Measurements from ENCODE around the gene CDKL2.
"Not testable (repeated sequence)": the region's sequence is repeated elsewhere in the genome, so short reads cannot be mapped to it uniquely, and the experiment has no call there.

Gene CDKL2

GRCh38 chr4:75630174-75630936 is at the start of gene CDKL2:
TSS of gene CDKL2 (minus strand) at chr4:75630528. CDS start at chr4:75625988, 4,540 bp downstream.
- DNase-seq (ENCODE audit: low read depth in 2 of 2): peak; percentile 81 to 85

- DNase-seq (ENCODE audit: low read depth in 2 of 2): no peak
Observed at GRCh38 chr4:75678965-75679364, 48.6 kb upstream of the CDKL2 start.

GRCh38 chr4:75678473-75678872 is 48.1 kb upstream of the CDKL2 start:
- DNase-seq (ENCODE audit: low read depth in 2 of 2): no peak

- DNase-seq (ENCODE audit: low read depth in 2 of 2): no peak
Observed at GRCh38 chr4:75675004-75675531, 44.7 kb upstream of the CDKL2 start.

DNA sequence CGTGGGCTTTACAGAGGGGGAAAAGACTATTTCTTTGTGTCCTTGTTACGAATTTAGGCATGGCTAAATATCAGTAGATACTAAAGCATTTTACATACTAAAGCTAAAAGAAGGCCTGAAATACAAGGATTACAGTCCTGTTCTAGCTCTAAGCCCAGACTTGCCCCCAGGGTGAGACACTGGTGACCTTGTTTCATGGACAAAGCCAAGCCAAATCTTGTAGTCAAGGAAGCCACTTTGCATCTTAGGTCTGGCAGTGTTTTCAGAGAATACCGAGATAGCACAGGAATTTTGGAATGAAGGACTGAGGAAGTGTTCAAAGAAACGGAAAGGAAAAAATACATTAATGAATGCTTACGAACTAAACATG is 43.6 kb upstream of the CDKL2 start:
- no peak for DNase-seq (ENCODE audit: low read depth in 2 of 2)

GRCh38 chr4:75673027-75673958 is 43.0 kb upstream of the CDKL2 start, which contains the start of gene G3BP2:
TSS of gene G3BP2 (minus strand) at chr4:75673411. CDS start at chr4:75662025, 11,386 bp downstream.
- DNase-seq (ENCODE audit: low read depth in 2 of 2): peak; percentile 97 to 98

- peak; percentile 68 to 70 for DNase-seq (ENCODE audit: low read depth in 2 of 2)
Observed at GRCh38 chr4:75672461-75673026, 42.2 kb upstream of the CDKL2 start.

DNA sequence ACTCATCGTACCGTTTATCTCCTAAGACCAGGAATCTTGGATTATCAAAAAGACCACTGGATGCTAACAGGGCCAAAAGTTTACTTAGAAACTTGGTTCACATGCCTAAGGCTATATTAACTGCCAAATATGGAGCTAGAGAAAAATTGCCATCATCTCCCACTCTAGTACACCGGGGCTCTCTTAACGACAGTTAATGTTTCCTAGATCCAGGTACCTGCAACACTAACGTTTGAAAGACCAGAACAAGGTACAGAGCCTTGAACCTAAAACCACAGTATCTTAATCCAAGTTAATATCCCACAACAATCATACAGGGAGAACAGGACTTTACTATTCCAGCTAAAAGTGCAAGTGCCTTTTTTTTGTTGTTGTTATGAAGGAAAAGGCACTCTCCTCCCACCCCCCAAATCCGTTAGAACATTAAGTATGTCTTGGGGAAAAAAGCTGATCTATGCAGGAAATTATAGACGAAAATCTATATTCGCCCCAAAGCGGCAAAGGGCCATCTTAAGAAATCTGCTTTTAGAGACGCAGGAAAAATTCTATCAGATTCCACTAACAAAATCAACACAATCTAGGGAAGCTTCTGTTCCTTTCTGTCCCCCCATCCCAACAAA is 41.6 kb upstream of the CDKL2 start:
- DNase-seq (ENCODE audit: low read depth in 2 of 2): no peak

- DNase-seq (ENCODE audit: low read depth in 2 of 2): no peak
Observed at GRCh38 chr4:75668596-75668995, 38.3 kb upstream of the CDKL2 start.

GRCh38 chr4:75667636-75668035 is 37.3 kb upstream of the CDKL2 start:
- DNase-seq (ENCODE audit: low read depth in 2 of 2): not testable (repeated sequence)

GRCh38 chr4:75666299-75666698 is 36.0 kb upstream of the CDKL2 start:
- DNase-seq (ENCODE audit: low read depth in 2 of 2): no peak

GRCh38 chr4:75664604-75665003 is 34.3 kb upstream of the CDKL2 start:
- not testable (repeated sequence) for DNase-seq (ENCODE audit: low read depth in 2 of 2)

- DNase-seq (ENCODE audit: low read depth in 2 of 2): no peak
Observed at GRCh38 chr4:75662626-75663025, 32.3 kb upstream of the CDKL2 start.

- no peak for DNase-seq (ENCODE audit: low read depth in 2 of 2)
Observed at GRCh38 chr4:75660491-75660890, 30.2 kb upstream of the CDKL2 start.

DNA sequence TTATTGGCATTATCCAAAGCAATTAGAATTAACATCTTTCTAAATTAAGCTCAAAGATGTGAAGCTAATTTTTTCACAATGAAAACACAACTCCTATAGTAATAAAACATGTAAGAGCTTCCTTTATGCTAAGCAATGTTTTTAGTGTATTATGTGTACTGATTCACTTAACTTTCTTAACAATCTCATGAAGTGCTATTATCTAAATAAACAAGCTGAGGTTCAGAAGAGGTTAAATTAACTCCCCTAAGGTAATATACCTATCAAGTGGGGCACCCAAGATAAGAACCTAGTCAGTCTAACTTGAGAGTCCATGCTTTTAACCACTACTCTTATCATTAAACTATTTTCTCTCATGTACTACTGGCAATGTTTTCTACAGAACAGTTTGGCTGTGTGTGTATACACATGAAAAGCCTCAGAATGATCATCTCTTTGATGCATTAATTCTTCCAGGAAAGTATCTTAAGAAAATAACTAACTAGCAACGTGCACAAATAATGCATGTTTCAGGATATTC is 29.2 kb upstream of the CDKL2 start:
- DNase-seq (ENCODE audit: low read depth in 2 of 2): no peak

DNA sequence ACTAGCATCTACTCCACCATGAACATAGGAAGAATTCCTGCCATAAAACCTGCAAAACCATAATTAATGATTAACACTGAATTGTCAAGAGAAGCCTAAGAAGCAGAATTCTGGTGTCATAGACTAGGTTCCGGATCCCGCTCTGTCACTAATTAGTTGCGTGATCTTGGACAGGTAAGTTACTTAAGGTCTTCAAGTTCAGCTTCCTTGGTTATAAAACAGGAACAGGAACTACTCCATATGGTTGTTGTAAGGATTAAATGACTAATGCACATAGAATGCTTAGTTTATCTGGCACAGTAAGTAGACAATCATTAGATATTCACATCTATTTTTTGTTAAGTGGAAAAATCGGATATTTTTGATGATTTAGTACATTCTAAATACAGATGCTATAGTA is 28.5 kb upstream of the CDKL2 start:
- no peak for DNase-seq (ENCODE audit: low read depth in 2 of 2)

- DNase-seq (ENCODE audit: low read depth in 2 of 2): no peak
Observed at GRCh38 chr4:75655562-75655961, 25.2 kb upstream of the CDKL2 start.

DNA sequence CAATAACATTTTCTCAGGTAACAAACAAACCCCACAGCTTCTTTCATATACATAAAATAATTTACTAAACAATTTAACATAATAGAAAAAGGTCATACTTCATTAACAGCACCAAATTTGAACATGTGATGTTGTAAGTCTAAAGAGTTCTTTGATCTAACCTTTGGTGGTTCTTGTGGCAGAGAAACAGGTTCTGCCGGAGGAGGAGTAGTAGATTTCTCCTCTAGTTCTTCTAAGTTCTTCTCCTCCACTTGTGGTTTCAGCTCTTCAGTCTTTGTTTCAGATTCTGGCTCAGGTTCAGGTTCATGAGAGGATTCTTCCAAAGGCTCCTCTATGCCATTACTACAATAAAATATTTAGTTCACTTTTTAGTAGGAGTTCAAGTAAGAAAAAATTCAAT is 24.6 kb upstream of the CDKL2 start:
- DNase-seq (ENCODE audit: low read depth in 2 of 2): no peak

DNA sequence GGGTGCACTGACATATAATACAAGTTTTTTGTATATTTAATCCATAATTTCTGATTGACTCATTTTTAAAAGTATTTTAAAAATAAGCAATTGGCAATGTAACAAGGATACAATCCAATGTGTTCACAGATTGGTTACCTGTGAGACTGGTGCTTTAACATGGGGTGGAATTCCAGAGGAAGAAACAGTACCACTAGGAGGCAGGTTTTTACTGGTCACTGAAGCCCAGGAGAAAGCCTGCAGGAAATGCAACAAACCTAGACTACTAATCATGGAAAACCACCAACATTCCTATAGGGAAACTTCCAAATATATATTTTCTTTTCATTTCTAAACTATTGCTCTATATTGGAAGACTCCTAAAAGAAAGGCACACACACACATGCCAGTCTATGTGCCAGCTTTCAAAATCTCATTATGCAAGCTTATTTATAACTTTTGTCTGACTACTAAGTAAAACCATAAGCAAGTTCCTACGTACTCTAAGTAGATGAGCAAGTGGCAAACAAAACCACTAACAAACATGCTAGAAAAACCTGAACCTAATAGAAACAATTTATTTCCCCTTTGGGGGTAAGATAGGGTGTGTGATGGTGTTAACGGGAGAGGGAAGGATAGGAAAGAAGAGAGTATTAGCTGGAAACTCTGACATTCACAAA is 23.6 kb upstream of the CDKL2 start:
- DNase-seq (ENCODE audit: low read depth in 2 of 2): no peak

- DNase-seq (ENCODE audit: low read depth in 2 of 2): no peak
Observed at GRCh38 chr4:75644095-75644494, 13.8 kb upstream of the CDKL2 start.

GRCh38 chr4:75643651-75644050 is 13.3 kb upstream of the CDKL2 start:
- DNase-seq (ENCODE audit: low read depth in 2 of 2): no peak

Data from stimulated activated CD8-positive, alpha-beta memory T cell treated with anti-CD3 and anti-CD28 coated beads, Interleukin-15, amount 100 ng/mL, for 48 hours (primary cell).